GM12874 (cell line): ENCODE results near the gene ANO7.

Experiments
- CTCF ChIP-seq: IDR thresholded peaks from 2 replicates; pipeline ENCODE4 v1.5.1; 2011; ENCODE audit warnings: low read depth, mild to moderate bottlenecking, control low read depth, low read length, moderate library complexity; ENCODE audit not compliant: insufficient read depth

The ANO7 gene

GRCh38 chr2:241234066-241234790 lies 45.8 kb downstream of the ANO7 start:
- no peak for TF ChIP-seq CTCF

GRCh38 chr2:241234962-241235740 lies 46.7 kb downstream of the ANO7 start:
- TF ChIP-seq CTCF, result no peak

GRCh38 chr2:241235859-241236593 lies 47.5 kb downstream of the ANO7 start:
- no peak for TF ChIP-seq CTCF

GRCh38 chr2:241237047-241237446 lies 48.6 kb downstream of the ANO7 start:
- TF ChIP-seq CTCF, result no peak

GRCh38 chr2:241237949-241238371 lies 49.5 kb downstream of the ANO7 start:
- no peak for TF ChIP-seq CTCF

GRCh38 chr2:241238693-241239198 lies 50.3 kb downstream of the ANO7 start:
- TF ChIP-seq CTCF, result no peak
